Testis (tissue), 2 donors: ENCODE measurements around the gene POLR2J.
"Not testable (repeated sequence)": the region's sequence is repeated elsewhere in the genome, so short reads cannot be mapped to it uniquely, and the experiment has no call there.

Source experiments
- CTCF ChIP-seq, 3 experiments: fragments of 450-650 bp in 2 of 3; fragments of 200-600 bp in 1 of 3; sonication (generic) in 1 of 3; IDR thresholded peaks; one replicate each; pipeline ENCODE4 v1.5.1; 2016 to 2019; ENCODE audit warnings: antibody characterized with exemption in 3 of 3, mild to moderate bottlenecking in 2 of 3, moderate library complexity in 1 of 3
- POLR2A ChIP-seq: fragments of 450-650 bp; IDR thresholded peaks from one replicate; pipeline ENCODE4 v1.6.1; 2017; ENCODE audit warnings: antibody characterized with exemption, mild to moderate bottlenecking, moderate library complexity

- TF ChIP-seq CTCF (IDR thresholded peaks at IDR 0.05); POLR2A: not testable (repeated sequence)
These were observed 15.9 kb upstream of the POLR2J start for GRCh38 chr7:102494473-102495149.
